A673 (cell line): ENCODE data around the gene CORO2A. TPM values are rescaled to one million over a fixed set of nuclear protein-coding genes. Genes with fewer than 3 reads are reported as not detected.

Experiments used
- BruUV-seq: library from RNA; stranded (reverse); fragments of 400-500 nt; replicated peaks from 2 replicates; lab custom pipeline; 2021; lab: Mats Ljungman, UMichigan
- CTCF ChIA-PET: fragments of 300-600 bp; sonication (Branson Sonifier 250); formaldehyde crosslinking; loops from one replicate; lab custom pipeline; 2022; ENCODE audit warnings: antibody characterized with exemption; lab: Charles Lee
- POLR2A ChIA-PET: fragments of 300-600 bp; sonication (Branson Sonifier 250); formaldehyde crosslinking; loops from one replicate; lab custom pipeline; 2022; ENCODE audit warnings: antibody characterized with exemption; ENCODE audit not compliant: low non-redundant PET; lab: Charles Lee
- DNase-seq: peaks from one replicate; pipeline ENCODE4 v3.0.0-alpha.2; 2015; ENCODE audit warnings: low spot score
- H3K27ac ChIP-seq: fragments of 200-600 bp; sonication (generic); 2 replicates; pipeline ENCODE4 v1.5.1; 2016; ENCODE audit warnings: mixed run types, low read depth, mild to moderate bottlenecking, mixed read lengths, antibody characterized with exemption, low read length; ENCODE audit not compliant: poor library complexity, severe bottlenecking
- H3K27me3 ChIP-seq: fragments of 200-600 bp; sonication (generic); replicated peaks from 2 replicates; pipeline ENCODE4 v1.6.1; 2017; ENCODE audit warnings: mixed run types, low read depth, mild to moderate bottlenecking, mixed read lengths, antibody characterized with exemption, low read length; ENCODE audit not compliant: insufficient read depth, poor library complexity
- H3K36me3 ChIP-seq: fragments of 200-600 bp; sonication (generic); 2 replicates; pipeline ENCODE4 v1.6.1; 2016; ENCODE audit warnings: mixed run types, mild to moderate bottlenecking, mixed read lengths, antibody characterized with exemption, low read length; ENCODE audit not compliant: insufficient read depth, poor library complexity, severe bottlenecking
- H3K4me1 ChIP-seq: fragments of 200-600 bp; sonication (generic); 2 replicates; pipeline ENCODE4 v1.6.1; 2017; ENCODE audit warnings: mixed run types, mild to moderate bottlenecking, mixed read lengths, antibody characterized with exemption, low read length; ENCODE audit not compliant: insufficient read depth, poor library complexity, severe bottlenecking
- H3K4me3 ChIP-seq: fragments of 200-600 bp; sonication (generic); 2 replicates; pipeline ENCODE4 v1.5.1; 2016; ENCODE audit warnings: low read depth, mixed run types, mild to moderate bottlenecking, mixed read lengths, low read length; ENCODE audit not compliant: poor library complexity, severe bottlenecking
- H3K9me3 ChIP-seq: fragments of 200-600 bp; sonication (generic); 2 replicates; pipeline ENCODE4 v1.6.1; 2016; ENCODE audit warnings: mixed run types, low read depth, mild to moderate bottlenecking, mixed read lengths, antibody characterized with exemption, low read length; ENCODE audit not compliant: poor library complexity, severe bottlenecking
- CTCF ChIP-seq: fragments of 300-800, 200-600 bp; sonication (generic); conservative IDR thresholded peaks from 2 replicates; pipeline ENCODE4 v1.5.1; 2017; ENCODE audit warnings: low read depth, mild to moderate bottlenecking, antibody characterized with exemption, low read length, moderate library complexity, mixed read lengths
- EZH2 ChIP-seq: fragments of 200-600 bp; sonication (generic); IDR thresholded peaks from 2 replicates; pipeline ENCODE4 v1.6.1; 2017; ENCODE audit warnings: borderline replicate concordance, low read depth, mild to moderate bottlenecking, mixed read lengths, antibody characterized with exemption, low read length; ENCODE audit not compliant: poor library complexity, severe bottlenecking
- intact Hi-C: fragments of 100-400 bp; cut with micrococcal nuclease; formaldehyde crosslinking; loops from one replicate; pipeline ENCODE4 v1.10.0; 2022; ENCODE audit not compliant: unreplicated experiment
- total RNA-seq: library from RNA; stranded (reverse); gene quantifications from 2 replicates; pipeline ENCODE4 v1.2.3, GENCODE V29; 2021

CORO2A gene
- total RNA-seq, 1 experiment from 2014 or later: 0.52 TPM

- TF ChIP-seq CTCF (no peak), EZH2 (no peak)
- DNase-seq: peak; percentile 19
- Histone ChIP-seq H3K4me1 (peaks cover 3% of the 10 kb centered on the region), H3K4me3 (peak overlapping the region; percentile 57), H3K9me3 (no peaks in the 10 kb centered on the region), H3K27me3 (no peaks in the 10 kb centered on the region), H3K36me3 (no peaks in the 10 kb centered on the region), H3K27ac (no peak overlapping the region)
- ChIA-PET POLR2A (interaction anchor here (0.6 kb wide), 1 partner anchor 135 kb away, joined by 6 read pairs; no protein-coding TSS in a partner anchor), CTCF (interaction anchor here (0.6 kb wide), 1 partner anchor 9 kb away, joined by 4 read pairs; no protein-coding TSS in a partner anchor)
- BruUV-seq: no TSS peak
- intact Hi-C loops: no loop called here
Measured at GRCh38 chr9:98191671-98192502, 550 bp downstream of the CORO2A start.

GRCh38 chr9:98191181-98191608 is 1.2 kb downstream of the CORO2A start:
- Histone ChIP-seq H3K36me3 (no peaks in the 10 kb centered on the region), H3K4me3 (no peak overlapping the region), H3K9me3 (no peaks in the 10 kb centered on the region), H3K4me1 (peaks cover 3% of the 10 kb centered on the region), H3K27me3 (no peaks in the 10 kb centered on the region), H3K27ac (no peak overlapping the region)
- BruUV-seq: no TSS peak
- ChIA-PET CTCF (no interaction called here), POLR2A (no interaction called here)
- TF ChIP-seq EZH2: no peak
- TF ChIP-seq CTCF: no peak
- DNase-seq: no peak
- intact Hi-C loops: no loop called here

- intact Hi-C loops: no loop called here
- H3K36me3 ChIP-seq: no peaks in the 10 kb centered on the region
- H3K4me3 ChIP-seq: no peak overlapping the region
- ChIA-PET POLR2A (no interaction called here), CTCF (no interaction called here)
- BruUV-seq: no TSS peak
- DNase-seq: no peak
- TF ChIP-seq EZH2 (no peak), CTCF (no peak)
- H3K9me3 ChIP-seq: no peaks in the 10 kb centered on the region
- peaks cover 3% of the 10 kb centered on the region for H3K4me1 ChIP-seq
- no peaks in the 10 kb centered on the region for H3K27me3 ChIP-seq
- H3K27ac ChIP-seq: no peak overlapping the region
Measured at GRCh38 chr9:98190757-98191105, 1.7 kb downstream of the CORO2A start.
